IPS-NIHi7 (cell line): ENCODE data around the gene DPH5.
"Not testable (repeated sequence)": the region's sequence is repeated elsewhere in the genome, so short reads cannot be mapped to it uniquely, and the experiment has no call there.

Experiments
- DNase-seq: peaks from one replicate; pipeline ENCODE4 v3.0.0; 2012; ENCODE audit warnings: mixed read lengths; ENCODE audit errors: extremely low spot score

DPH5 gene

GRCh38 chr1:100989306-100990077, 36.1 kb downstream of the DPH5 start:
- no peak for DNase-seq

- DNase-seq: no peak
Measured at GRCh38 chr1:100988121-100988520, 37.5 kb downstream of the DPH5 start.

DNA sequence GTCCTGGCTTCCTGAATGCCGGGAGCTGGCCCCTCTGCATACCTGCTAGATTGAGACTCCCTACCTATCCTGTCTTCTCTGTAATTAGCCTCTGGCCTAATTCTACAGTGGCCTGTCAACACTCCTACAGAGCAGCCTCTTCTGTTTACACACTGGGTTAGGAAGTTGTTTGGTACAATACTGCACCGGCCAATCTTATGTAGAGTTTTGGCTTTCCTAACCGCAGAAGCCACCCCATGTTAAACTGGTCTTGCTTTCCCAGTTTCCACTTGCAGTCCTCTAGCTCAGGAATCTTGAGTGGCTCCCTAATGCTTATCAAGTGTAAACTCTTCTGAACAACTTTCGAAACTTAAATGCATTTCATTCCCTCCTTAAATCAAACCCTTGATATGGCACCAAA, 42.8 kb downstream of the DPH5 start:
- DNase-seq: peak; percentile 10

GRCh38 chr1:100979631-100980030, 46.0 kb downstream of the DPH5 start:
- DNase-seq: no peak

DNA sequence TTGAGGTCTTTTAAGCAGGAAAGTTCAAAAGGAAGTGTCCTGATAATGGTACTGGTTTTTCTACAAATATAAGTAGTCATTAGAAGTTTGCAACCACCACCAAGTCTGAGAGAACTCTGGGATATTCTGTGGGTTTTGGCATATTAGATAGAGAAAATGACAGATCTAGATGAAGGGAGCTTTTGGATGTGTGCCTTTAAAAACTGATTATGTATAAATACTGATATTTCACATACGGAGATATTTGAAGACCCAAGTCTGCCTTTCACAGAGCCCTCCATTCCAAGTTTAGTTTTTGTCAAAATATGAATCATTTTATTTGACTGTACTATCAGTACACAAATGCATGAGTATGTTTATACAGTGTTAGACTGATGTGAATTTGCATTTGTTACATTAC, 48.6 kb downstream of the DPH5 start:
- no peak for DNase-seq

- no peak for DNase-seq
Measured at GRCh38 chr1:100972185-100972584, 53.4 kb downstream of the DPH5 start.

GRCh38 chr1:100971021-100971420, 54.6 kb downstream of the DPH5 start:
- DNase-seq: no peak

GRCh38 chr1:100969327-100969726, 56.3 kb downstream of the DPH5 start:
- DNase-seq: no peak

GRCh38 chr1:100968621-100969020, 57.0 kb downstream of the DPH5 start:
- DNase-seq: no peak

GRCh38 chr1:100960098-100960497, 65.5 kb downstream of the DPH5 start:
- no peak for DNase-seq

GRCh38 chr1:100959502-100960060, 66.0 kb downstream of the DPH5 start:
- no peak for DNase-seq

DNA sequence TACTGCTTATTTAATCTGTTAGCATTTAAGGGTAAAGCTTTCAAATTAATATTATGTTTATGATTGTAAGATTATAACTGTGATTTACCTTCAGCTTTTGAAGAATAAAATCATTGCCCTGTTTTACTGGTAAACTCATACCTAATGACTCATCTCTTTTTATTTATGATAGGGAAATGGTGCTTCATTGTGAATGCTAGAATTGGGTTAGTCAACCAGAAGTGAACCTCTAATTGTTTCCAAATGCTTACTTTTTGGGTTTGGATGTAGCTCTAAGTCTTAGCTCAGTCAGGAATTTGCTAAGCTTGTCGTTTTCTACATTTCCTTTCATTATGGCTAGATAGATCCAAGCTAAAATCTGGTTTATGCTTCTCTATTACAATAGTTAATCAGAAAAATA, 70.3 kb downstream of the DPH5 start:
- DNase-seq: no peak

DNA sequence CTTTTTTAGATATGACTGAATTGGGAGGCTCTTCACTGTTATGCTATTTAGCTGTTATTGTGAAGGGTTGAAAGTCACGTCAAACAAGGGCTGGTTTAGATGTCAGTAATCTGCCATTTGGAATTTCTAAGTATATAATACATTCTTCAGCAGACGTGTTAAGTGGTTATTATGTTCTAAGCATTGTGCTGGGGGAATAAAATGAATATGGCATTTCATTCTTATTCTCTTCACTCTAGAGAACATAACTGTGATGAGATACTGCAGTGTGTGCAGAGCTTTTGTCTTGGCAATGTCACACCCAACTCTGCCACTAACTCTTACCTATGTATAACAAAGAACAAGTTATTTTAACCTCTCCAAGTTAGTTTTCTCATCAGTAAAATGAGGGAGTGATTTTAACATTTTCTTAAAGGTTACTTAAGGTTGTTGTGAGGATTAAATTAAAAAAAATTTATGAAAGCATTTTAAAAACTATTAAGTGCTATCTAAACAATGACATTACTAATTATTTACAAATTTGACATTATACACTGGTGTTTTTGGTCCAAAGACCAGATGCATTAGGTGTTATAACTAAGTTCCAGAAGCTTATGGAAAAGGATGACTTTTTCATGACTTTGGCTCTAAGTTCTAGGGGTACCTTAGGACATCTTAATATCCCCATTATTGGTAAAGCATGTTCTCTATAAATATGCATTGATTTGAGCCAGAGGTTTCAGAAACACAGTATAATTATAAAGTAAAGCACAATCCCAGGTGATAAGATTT, 71.4 kb downstream of the DPH5 start:
- no peak for DNase-seq

GRCh38 chr1:100952970-100953369, 72.6 kb downstream of the DPH5 start:
- DNase-seq: not testable (repeated sequence)

- no peak for DNase-seq
Measured at GRCh38 chr1:100952104-100952745, 73.4 kb downstream of the DPH5 start.

DNA sequence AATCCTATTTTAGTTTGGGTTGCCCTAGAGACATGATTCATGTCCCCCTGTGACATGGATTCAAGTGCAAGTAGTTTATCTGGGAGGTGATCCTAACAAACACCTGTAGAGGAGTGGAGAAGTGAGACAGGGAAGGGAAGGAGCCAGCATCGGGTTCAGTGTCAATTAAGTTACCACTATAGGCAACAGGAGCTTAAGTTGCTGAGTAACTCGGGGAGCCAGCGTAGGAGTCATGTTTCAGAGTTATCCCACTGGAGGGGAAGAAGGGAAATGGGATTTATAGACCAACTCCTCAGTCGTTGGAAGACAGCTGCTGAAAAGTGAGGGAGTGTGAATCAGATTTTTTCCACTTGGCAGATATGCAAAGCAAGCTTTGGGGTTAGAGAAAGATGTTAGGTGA, 74.8 kb downstream of the DPH5 start:
- peak; percentile 19 for DNase-seq

DNA sequence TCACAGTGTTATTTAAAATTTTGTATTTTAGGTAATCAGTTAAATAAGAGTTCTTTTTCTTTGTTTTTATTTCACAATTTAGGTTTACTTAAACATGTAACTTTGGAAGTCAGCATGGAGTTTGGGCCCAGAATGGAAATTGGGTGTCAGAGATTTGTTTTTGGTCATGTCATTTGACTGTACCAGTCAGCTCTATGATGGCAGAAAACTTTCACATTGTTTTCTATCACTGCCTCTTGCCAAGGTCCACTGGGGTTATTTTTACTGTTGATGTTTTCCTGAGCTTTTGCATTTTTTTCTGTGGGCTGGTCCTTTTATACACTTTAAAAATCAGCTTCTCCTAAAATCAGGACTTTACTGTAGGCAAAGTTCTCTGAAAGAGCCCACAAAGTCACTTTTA, 75.2 kb downstream of the DPH5 start:
- no peak for DNase-seq

DNA sequence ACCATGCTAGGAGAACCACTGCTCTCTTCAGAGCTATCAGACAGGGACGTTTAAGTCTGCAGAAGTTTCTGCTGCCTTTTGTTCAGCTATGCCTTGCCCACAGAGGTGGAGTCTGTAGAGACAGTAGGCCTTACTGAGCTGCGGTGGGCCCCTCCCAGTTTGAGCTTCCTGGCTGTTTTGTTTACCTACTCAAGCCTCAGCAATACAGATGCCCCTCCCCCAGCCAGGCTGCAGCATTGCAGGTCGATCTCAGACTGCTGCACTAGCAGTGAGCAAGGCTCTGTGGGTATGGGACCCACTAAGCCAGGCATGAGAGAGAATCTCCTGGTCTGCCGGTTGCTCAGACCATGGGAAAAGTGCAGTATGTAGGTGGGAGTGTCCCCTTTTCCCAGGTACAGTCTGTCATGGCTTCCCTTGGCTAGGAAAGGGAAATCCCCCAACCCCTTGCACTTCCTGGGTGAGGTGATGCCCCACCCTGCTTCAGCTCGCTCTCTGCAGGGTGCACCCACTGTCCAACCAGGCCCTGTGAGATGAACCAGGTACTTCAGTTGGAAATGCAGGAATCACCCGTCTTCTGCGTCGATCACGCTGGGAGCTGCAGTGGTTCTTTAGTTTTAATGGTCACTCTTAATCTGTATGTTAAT, 75.9 kb downstream of the DPH5 start:
- peak; percentile 55 for DNase-seq

- DNase-seq: not testable (repeated sequence)
Measured at GRCh38 chr1:100948721-100949405, 76.7 kb downstream of the DPH5 start.

- DNase-seq: not testable (repeated sequence)
Measured at GRCh38 chr1:100947816-100948215, 77.8 kb downstream of the DPH5 start.

- DNase-seq: not testable (repeated sequence)
Measured at GRCh38 chr1:100946064-100946463, 79.5 kb downstream of the DPH5 start.
